Measurements from ENCODE around the gene CUX1. TPM values are rescaled to one million over a fixed set of nuclear protein-coding genes. Genes with fewer than 3 reads are reported as not detected.

The CUX1 gene
- total and polyA plus RNA-seq, 2 donors (not counting 1 experiment from before 2014, with no cell fraction given): 10.8 to 86.5 TPM

DNA sequence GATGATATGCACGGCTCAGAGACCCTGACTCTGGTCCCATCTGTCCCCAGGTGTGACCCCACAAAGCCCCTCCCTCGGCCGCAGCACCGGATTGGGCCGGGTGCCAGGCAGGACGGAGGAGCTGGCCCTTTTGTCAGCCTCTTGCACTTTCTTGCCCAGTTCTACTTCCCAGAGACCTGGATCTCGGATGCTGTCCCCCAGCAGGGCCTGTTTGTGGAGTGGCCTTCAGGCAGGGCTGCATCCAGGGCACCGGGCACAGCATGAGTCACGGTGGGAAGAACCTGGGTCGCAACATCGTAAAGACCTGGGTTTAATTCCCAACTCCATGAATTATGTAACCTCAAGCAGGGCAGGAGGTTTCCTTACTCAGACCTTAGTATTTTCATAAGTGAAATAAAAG lies 310.9 kb downstream of the CUX1 start:
- Histone ChIP-seq H2AFZ (ENCODE audit: insufficient read depth, low read depth, low read length, poor library complexity, severe bottlenecking) (no peak overlapping the region), H3K4me2 (replicated peaks; ENCODE audit: low read depth, low read length, poor library complexity, severe bottlenecking) (no peak overlapping the region), H3K9me3 (ENCODE audit: control extremely low read depth in 1 of 3, control insufficient read depth in 2 of 3, insufficient read depth in 1 of 3, low read length in 2 of 3) (no peaks in the 10 kb centered on the region), H3K36me3 (replicated peaks in 1 of 2; ENCODE audit: control extremely low read depth in 1 of 2, control insufficient read depth in 1 of 2, extremely low read depth in 1 of 2, insufficient read depth in 2 of 2, low read length in 1 of 2) (peaks cover 1 to 3% of the 10 kb centered on the region in 2 experiments), H3K27me3 (replicated peaks in 1 of 4; ENCODE audit: control extremely low read depth in 1 of 4, control insufficient read depth in 3 of 4, insufficient read depth in 4 of 4, low read length in 3 of 4) (no peaks in the 10 kb centered on the region), H3K4me3 (ENCODE audit: control extremely low read depth in 1 of 5, extremely low read depth in 1 of 5, insufficient read depth in 1 of 5, low read depth in 2 of 5, low read length in 4 of 5) (no peak overlapping the region), H3K4me1 (ENCODE audit: control insufficient read depth in 2 of 2, insufficient read depth in 2 of 2, low read length in 2 of 2) (no peaks in the 10 kb centered on the region), H3K27ac (ENCODE audit: low read length in 2 of 2) (no peak overlapping the region), H3K79me2 (ENCODE audit: control insufficient read depth, insufficient read depth, low read length) (no peaks in the 10 kb centered on the region), H4K20me1 (ENCODE audit: control insufficient read depth, insufficient read depth, low read length, poor library complexity, severe bottlenecking) (no peaks in the 10 kb centered on the region), H3K9ac (ENCODE audit: low read length) (no peak overlapping the region)
- TF ChIP-seq, protein P1, sequence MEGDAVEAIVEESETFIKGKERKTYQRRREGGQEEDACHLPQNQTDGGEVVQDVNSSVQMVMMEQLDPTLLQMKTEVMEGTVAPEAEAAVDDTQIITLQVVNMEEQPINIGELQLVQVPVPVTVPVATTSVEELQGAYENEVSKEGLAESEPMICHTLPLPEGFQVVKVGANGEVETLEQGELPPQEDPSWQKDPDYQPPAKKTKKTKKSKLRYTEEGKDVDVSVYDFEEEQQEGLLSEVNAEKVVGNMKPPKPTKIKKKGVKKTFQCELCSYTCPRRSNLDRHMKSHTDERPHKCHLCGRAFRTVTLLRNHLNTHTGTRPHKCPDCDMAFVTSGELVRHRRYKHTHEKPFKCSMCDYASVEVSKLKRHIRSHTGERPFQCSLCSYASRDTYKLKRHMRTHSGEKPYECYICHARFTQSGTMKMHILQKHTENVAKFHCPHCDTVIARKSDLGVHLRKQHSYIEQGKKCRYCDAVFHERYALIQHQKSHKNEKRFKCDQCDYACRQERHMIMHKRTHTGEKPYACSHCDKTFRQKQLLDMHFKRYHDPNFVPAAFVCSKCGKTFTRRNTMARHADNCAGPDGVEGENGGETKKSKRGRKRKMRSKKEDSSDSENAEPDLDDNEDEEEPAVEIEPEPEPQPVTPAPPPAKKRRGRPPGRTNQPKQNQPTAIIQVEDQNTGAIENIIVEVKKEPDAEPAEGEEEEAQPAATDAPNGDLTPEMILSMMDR (IDR thresholded peaks at IDR 0.05): no peak
- TF ChIP-seq EZH2 (IDR thresholded peaks at IDR 0.05; ENCODE audit: borderline replicate concordance, insufficient read depth, low read depth, low read length, poor library complexity, severe bottlenecking): no peak
- intact Hi-C loops (cut with micrococcal nuclease): no loop called here
- H3K27me3 Mint-ChIP-seq: no peaks in the 10 kb centered on the region
- WGBS (ENCODE audit: insufficient coverage): 90% methylated on average over 7 of the region's 11 CpGs
- no peak overlapping the region for H3K27ac Mint-ChIP-seq
- no peaks in the 10 kb centered on the region for H3K9me3 Mint-ChIP-seq (ENCODE audit: insufficient read depth)
- no peak for DNase-seq
- CTCF ChIA-PET: no interaction called here
- no peak overlapping the region for H3K4me3 Mint-ChIP-seq
- H3K4me1 Mint-ChIP-seq: peaks cover 6% of the 10 kb centered on the region
- no peak for ATAC-seq (ENCODE audit: low read depth)
- POLR2A ChIA-PET: no interaction called here

- H3K9ac ChIP-seq (ENCODE audit: low read length): no peak overlapping the region
- whole genome bisulfite sequencing (ENCODE audit: insufficient coverage): 94% methylated on average over 11 of the region's 15 CpGs
- Mint-ChIP-seq H3K9me3 (ENCODE audit: insufficient read depth) (no peaks in the 10 kb centered on the region), H3K27ac (no peak overlapping the region), H3K27me3 (no peaks in the 10 kb centered on the region), H3K4me3 (no peak overlapping the region), H3K4me1 (peaks cover 6% of the 10 kb centered on the region)
- H3K4me3 ChIP-seq (ENCODE audit: control extremely low read depth in 1 of 5, extremely low read depth in 1 of 5, insufficient read depth in 1 of 5, low read depth in 2 of 5, low read length in 4 of 5): no peak overlapping the region
- H3K27me3 ChIP-seq (replicated peaks in 1 of 4; ENCODE audit: control extremely low read depth in 1 of 4, control insufficient read depth in 3 of 4, insufficient read depth in 4 of 4, low read length in 3 of 4): no peaks in the 10 kb centered on the region
- ATAC-seq (ENCODE audit: low read depth): no peak
- H3K27ac ChIP-seq (ENCODE audit: low read length in 2 of 2): no peak overlapping the region
- no peak overlapping the region for H2AFZ ChIP-seq (ENCODE audit: insufficient read depth, low read depth, low read length, poor library complexity, severe bottlenecking)
- no peaks in the 10 kb centered on the region for H4K20me1 ChIP-seq (ENCODE audit: control insufficient read depth, insufficient read depth, low read length, poor library complexity, severe bottlenecking)
- ChIA-PET CTCF (interaction anchor here (0.7 kb wide), 1 partner anchor 12 kb away, joined by 4 read pairs; no protein-coding TSS in a partner anchor), POLR2A (no interaction called here)
- peaks cover 3% of the 10 kb centered on the region in 2 experiments for H3K36me3 ChIP-seq (replicated peaks in 1 of 2; ENCODE audit: control extremely low read depth in 1 of 2, control insufficient read depth in 1 of 2, extremely low read depth in 1 of 2, insufficient read depth in 2 of 2, low read length in 1 of 2)
- H3K9me3 ChIP-seq (ENCODE audit: control extremely low read depth in 1 of 3, control insufficient read depth in 2 of 3, insufficient read depth in 1 of 3, low read length in 2 of 3): no peaks in the 10 kb centered on the region
- H3K79me2 ChIP-seq (ENCODE audit: control insufficient read depth, insufficient read depth, low read length): no peaks in the 10 kb centered on the region
- TF ChIP-seq EZH2 (IDR thresholded peaks at IDR 0.05; ENCODE audit: borderline replicate concordance, insufficient read depth, low read depth, low read length, poor library complexity, severe bottlenecking): no peak
- TF ChIP-seq, protein P1 (IDR thresholded peaks at IDR 0.05): no peak
- DNase-seq: no peak
- H3K4me1 ChIP-seq (ENCODE audit: control insufficient read depth in 2 of 2, insufficient read depth in 2 of 2, low read length in 2 of 2): no peaks in the 10 kb centered on the region
- intact Hi-C loops (cut with micrococcal nuclease): no loop called here
- no peak overlapping the region for H3K4me2 ChIP-seq (replicated peaks; ENCODE audit: low read depth, low read length, poor library complexity, severe bottlenecking)
These were observed 312.4 kb downstream of the CUX1 start for GRCh38 chr7:102129636-102130370.
